GM23248 (cell line): ENCODE data around the gene ABCA8. TPM values are rescaled to one million over a fixed set of nuclear protein-coding genes. Genes with fewer than 3 reads are reported as not detected.
"Not testable (repeated sequence)": the region's sequence is repeated elsewhere in the genome, so short reads cannot be mapped to it uniquely, and the experiment has no call there.

Source experiments
- DNase-seq: peaks from one replicate; pipeline ENCODE4 v3.0.0-alpha.2; 2015
- H2AFZ ChIP-seq: fragments of 200-600 bp; sonication (generic); 2 replicates; pipeline ENCODE4 v1.6.1; 2016; ENCODE audit warnings: antibody characterized with exemption
- H3F3A ChIP-seq: fragments of 200-600 bp; sonication (generic); 2 replicates; pipeline ENCODE4 v1.6.1; 2016; ENCODE audit warnings: mild to moderate bottlenecking, antibody characterized with exemption, mixed run types; ENCODE audit not compliant: insufficient read depth
- H3K27ac ChIP-seq: fragments of 200-600 bp; sonication (generic); 2 replicates; pipeline ENCODE4 v1.5.1; 2016; ENCODE audit warnings: mild to moderate bottlenecking
- H3K27me3 ChIP-seq: fragments of 200-600 bp; sonication (generic); replicated peaks from 2 replicates; pipeline ENCODE4 v1.6.1; 2016; ENCODE audit warnings: mild to moderate bottlenecking; ENCODE audit not compliant: insufficient read depth
- H3K36me3 ChIP-seq: fragments of 200-600 bp; sonication (generic); 2 replicates; pipeline ENCODE4 v1.6.1; 2016; ENCODE audit warnings: low read depth, mild to moderate bottlenecking
- H3K4me1 ChIP-seq: fragments of 200-600 bp; sonication (generic); 2 replicates; pipeline ENCODE4 v1.6.1; 2016; ENCODE audit warnings: mild to moderate bottlenecking; ENCODE audit not compliant: insufficient read depth
- H3K4me2 ChIP-seq: fragments of 200-600 bp; sonication (generic); one replicate; pipeline ENCODE4 v1.6.1; 2016; ENCODE audit warnings: mild to moderate bottlenecking; ENCODE audit not compliant: unreplicated experiment
- H3K4me3 ChIP-seq: fragments of 200-600 bp; sonication (generic); 2 replicates; pipeline ENCODE4 v1.5.1; 2016; ENCODE audit warnings: mild to moderate bottlenecking
- H3K79me2 ChIP-seq: fragments of 200-600 bp; sonication (generic); 2 replicates; pipeline ENCODE4 v1.6.1; 2016; ENCODE audit warnings: mild to moderate bottlenecking; ENCODE audit not compliant: insufficient read depth
- H3K9ac ChIP-seq: fragments of 200-600 bp; sonication (generic); 2 replicates; pipeline ENCODE4 v1.6.1; 2016; ENCODE audit warnings: mild to moderate bottlenecking
- H3K9me2 ChIP-seq: fragments of 200-600 bp; sonication (generic); 2 replicates; pipeline ENCODE4 v1.6.1; 2016; ENCODE audit warnings: mixed run types, mild to moderate bottlenecking, moderate library complexity; ENCODE audit not compliant: insufficient read depth
- H3K9me3 ChIP-seq: fragments of 200-600 bp; sonication (generic); one replicate; pipeline ENCODE4 v1.6.1; 2017; ENCODE audit warnings: low read depth
- H4K20me1 ChIP-seq: fragments of 200-600 bp; sonication (generic); 2 replicates; pipeline ENCODE4 v1.6.0; 2016; ENCODE audit not compliant: insufficient read depth
- EZH2 ChIP-seq: fragments of 200-600 bp; sonication (generic); IDR thresholded peaks from 2 replicates; pipeline ENCODE4 v1.6.1; 2018; ENCODE audit warnings: antibody characterized with exemption, mild to moderate bottlenecking; ENCODE audit not compliant: insufficient read depth, poor library complexity, severe bottlenecking
- EZH2phosphoT487 ChIP-seq: fragments of 200-600 bp; sonication (generic); IDR thresholded peaks from 2 replicates; pipeline ENCODE4 v1.6.1; 2018; ENCODE audit warnings: antibody characterized with exemption, moderate library complexity, mild to moderate bottlenecking, low read depth; ENCODE audit not compliant: insufficient read depth
- WGBS, 2 experiments: methylation state at CpG; one replicate each; pipeline ENCODE4 v1.1.6; 2015 to 2017; ENCODE audit warnings: low lambda C conversion rate in 2 of 2, low coverage in 1 of 2; ENCODE audit errors: missing lambda C conversion rate in 2 of 2; 5-methylcytosine and 5-hydroxymethylcytosine counted together
- in situ Hi-C: fragments of 300-500 bp; cut with MboI; formaldehyde crosslinking; loops from 2 replicates; pipeline ENCODE4 v1.15.0; 2020
- polyA plus RNA-seq: library from polyadenylated mRNA; unstranded; fragments of >200 nt; fragmentation: Nextera tagmentation; extraction: Ambion mirVana; gene quantifications from 2 replicates; pipeline ENCODE4 v1.2.1, GENCODE V29; 2016
- total RNA-seq: library from RNA; depleted of rRNA; stranded (reverse); fragments of >200 nt; shearing (Covaris generic); gene quantifications from 2 replicates; pipeline ENCODE4 v1.2.3, GENCODE V29; 2014; rRNA removed

ABCA8 gene
- total RNA-seq (8.0 and 14.4 TPM in 2 replicates), polyA plus RNA-seq (3.5 and 4.4 TPM in 2 replicates)

GRCh38 chr17:68955181-68955841, at the start of gene ABCA8:
Gene ABCA8, minus strand, starts transcription at chr17:68955392. Its CDS starts 13,358 bp downstream, at chr17:68942034.
- Histone ChIP-seq H3F3A (peaks cover 7% of the 10 kb centered on the region), H2AFZ (peak within 1 kb of the TSS; percentile 80), H3K27ac (peak within 1 kb of the TSS; percentile 66), H4K20me1 (no peaks in the 10 kb centered on the region), H3K36me3 (no peaks in the 10 kb centered on the region), H3K4me3 (peak within 1 kb of the TSS; percentile 62), H3K27me3 (no peaks in the 10 kb centered on the region), H3K9me3 (no peaks in the 10 kb centered on the region), H3K4me2 (peak within 1 kb of the TSS; percentile 83), H3K9ac (peak within 1 kb of the TSS; percentile 73), H3K4me1 (peaks cover 20% of the 10 kb centered on the region), H3K79me2 (no peaks in the 10 kb centered on the region), H3K9me2 (no peaks in the 10 kb centered on the region)
- in situ Hi-C loops, result no loop called here
- TF ChIP-seq EZH2phosphoT487 (no peak), EZH2 (no peak)
- WGBS, 2 experiments, result 7 to 19% methylated on average over 4 of the region's 4 CpGs
- peak; percentile 81 for DNase-seq

- WGBS, 2 experiments, result 81 to 88% methylated on average over 25 to 27 of the region's 27 CpGs
- H3K27me3 ChIP-seq, H3K36me3 ChIP-seq, H3K9me3 ChIP-seq, H3K4me1 ChIP-seq, H3F3A ChIP-seq, H3K79me2 ChIP-seq, H4K20me1 ChIP-seq, in situ Hi-C loops, H3K9ac ChIP-seq, H3K4me3 ChIP-seq, H3K4me2 ChIP-seq, DNase-seq, H3K27ac ChIP-seq, H2AFZ ChIP-seq, H3K9me2 ChIP-seq: not testable (repeated sequence)
Measured at GRCh38 chr17:69004759-69005158, 49.6 kb upstream of the ABCA8 start.

DNA sequence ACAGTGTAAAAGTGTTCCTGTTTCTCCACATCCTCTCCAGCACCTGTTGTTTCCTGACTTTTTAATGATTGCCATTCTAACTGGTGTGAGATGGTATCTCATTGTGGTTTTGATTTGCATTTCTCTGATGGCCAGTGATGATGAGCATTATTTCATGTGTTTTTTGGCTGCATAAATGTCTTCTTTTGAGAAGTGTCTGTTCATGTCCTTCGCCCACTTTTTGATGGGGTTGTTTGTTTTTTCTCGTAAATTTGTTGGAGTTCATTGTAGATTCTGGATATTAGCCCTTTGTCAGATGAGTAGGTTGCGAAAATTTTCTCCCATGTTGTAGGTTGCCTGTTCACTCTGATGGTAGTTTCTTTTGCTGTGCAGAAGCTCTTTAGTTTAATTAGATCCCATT, 44.6 kb upstream of the ABCA8 start:
- H3K36me3 ChIP-seq, H3K27me3 ChIP-seq, H3K27ac ChIP-seq, H3K4me2 ChIP-seq, H3K4me3 ChIP-seq, H2AFZ ChIP-seq, H3K9me3 ChIP-seq, H3K9ac ChIP-seq, H3F3A ChIP-seq, H4K20me1 ChIP-seq, H3K4me1 ChIP-seq, in situ Hi-C loops, H3K79me2 ChIP-seq, DNase-seq, H3K9me2 ChIP-seq: not testable (repeated sequence)
- WGBS, 2 experiments, result 51 to 66% methylated on average over 3 of the region's 3 CpGs

- Histone ChIP-seq H3K36me3 (no peaks in the 10 kb centered on the region), H3K4me1 (no peaks in the 10 kb centered on the region), H3F3A (no peaks in the 10 kb centered on the region), H4K20me1 (no peaks in the 10 kb centered on the region), H3K9ac (no peak overlapping the region), H3K79me2 (no peaks in the 10 kb centered on the region), H2AFZ (no peak overlapping the region), H3K27ac (no peak overlapping the region), H3K4me2 (no peak overlapping the region), H3K9me3 (no peaks in the 10 kb centered on the region), H3K9me2 (no peaks in the 10 kb centered on the region), H3K4me3 (no peak overlapping the region), H3K27me3 (no peaks in the 10 kb centered on the region)
- DNase-seq, result peak; percentile 30
- WGBS, 2 experiments, result 59 to 67% methylated on average over 4 of the region's 4 CpGs
- in situ Hi-C loops, result no loop called here
- no peak for TF ChIP-seq EZH2
- TF ChIP-seq EZH2phosphoT487, result no peak
Measured at GRCh38 chr17:68993112-68993511, 37.9 kb upstream of the ABCA8 start.

- Histone ChIP-seq H2AFZ (no peak overlapping the region), H3K4me2 (no peak overlapping the region), H3K4me3 (no peak overlapping the region), H3K27me3 (no peaks in the 10 kb centered on the region), H4K20me1 (no peaks in the 10 kb centered on the region), H3K9ac (no peak overlapping the region), H3K36me3 (no peaks in the 10 kb centered on the region), H3K27ac (no peak overlapping the region), H3F3A (no peaks in the 10 kb centered on the region), H3K79me2 (no peaks in the 10 kb centered on the region), H3K9me2 (no peaks in the 10 kb centered on the region), H3K4me1 (no peaks in the 10 kb centered on the region), H3K9me3 (no peaks in the 10 kb centered on the region)
- 96 to 97% methylated on average over 4 of the region's 4 CpGs for WGBS, 2 experiments
- TF ChIP-seq EZH2phosphoT487 (no peak), EZH2 (no peak)
- in situ Hi-C loops, result no loop called here
- no peak for DNase-seq
Measured at GRCh38 chr17:68987966-68988365, 32.8 kb upstream of the ABCA8 start.
